Transverse colon (tissue), 4 donors: ENCODE data around the gene SPTBN4. TPM values are rescaled to one million over a fixed set of nuclear protein-coding genes. Genes with fewer than 3 reads are reported as not detected.

Source experiments
- DNase-seq: peaks from one replicate; pipeline ENCODE4 v3.0.0-alpha.2; 2019
- H3K27ac ChIP-seq, 4 donors: fragments of 200-600 bp; sonication (generic); 2 replicates each; pipeline ENCODE4 v1.5.1; 2016 to 2018; ENCODE audit warnings: inconsistent platforms in 4 of 4
- H3K27me3 ChIP-seq: fragments of 200-600 bp; sonication (generic); 2 replicates; pipeline ENCODE4 v1.5.1; 2017; ENCODE audit warnings: inconsistent platforms
- H3K36me3 ChIP-seq, 4 donors: fragments of 200-600 bp; sonication (generic); 2 replicates each; pipeline ENCODE4 v1.5.1; 2017 to 2019; ENCODE audit warnings: inconsistent platforms in 4 of 4
- H3K4me1 ChIP-seq, 4 donors: fragments of 200-600 bp; sonication (generic); 2 replicates each; pipeline ENCODE4 v1.5.1; 2017 to 2020; ENCODE audit warnings: inconsistent platforms in 4 of 4
- H3K4me3 ChIP-seq, 4 donors: fragments of 200-600 bp; sonication (generic); 1 replicate in 1 of 4; 2 replicates in 3 of 4; pipeline versions ENCODE4 v1.5.1 to v1.6.1; 2017 to 2019; ENCODE audit warnings: inconsistent platforms in 4 of 4
- H3K9me3 ChIP-seq, 2 donors: fragments of 200-600 bp; sonication (generic); 2 replicates each; pipeline ENCODE4 v1.5.1; 2017 to 2019; ENCODE audit warnings: inconsistent platforms in 2 of 2
- EP300 ChIP-seq: sonication (generic); formaldehyde crosslinking; IDR thresholded peaks from one replicate; pipeline ENCODE4 v1.6.1; 2017; ENCODE audit warnings: antibody characterized with exemption, low read depth
- POLR2A ChIP-seq: fragments of 450-650 bp; IDR thresholded peaks from one replicate; pipeline ENCODE4 v1.6.1; 2016; ENCODE audit warnings: antibody characterized with exemption, mild to moderate bottlenecking, moderate library complexity
- POLR2AphosphoS5 ChIP-seq, 3 donors: sonication (generic); formaldehyde crosslinking; IDR thresholded peaks; one replicate each; pipeline ENCODE4 v1.6.1; 2016; ENCODE audit warnings: antibody characterized with exemption in 3 of 3
- WGBS, 2 donors: methylation state at CpG; one replicate each; pipeline ENCODE4 v1.1.5; 2018; ENCODE audit warnings: low coverage in 1 of 2; 5-methylcytosine and 5-hydroxymethylcytosine counted together
- in situ Hi-C, 4 donors: fragments of 200-750 bp; cut with MboI; loops; one replicate each; pipeline versions ENCODE4 v1.15.0 to v1.15.1; 2017; ENCODE audit warnings: low sequenced_read_pairs in 3 of 4, low pct_ligation_motif_present in 1 of 4, low pct_unique_long_range_greater_than_20kb in 1 of 4
- intact Hi-C: fragments of 100-400 bp; cut with DNase I; formaldehyde crosslinking; loops from one replicate; pipeline ENCODE4 v1.15.1; 2023; ENCODE audit warnings: low total_unique reads
- total RNA-seq, 4 donors: library from RNA; depleted of rRNA; stranded (reverse); fragments of >200 nt; gene quantifications; one replicate each; pipeline ENCODE4 v1.1.0, GENCODE V29; 2016
- TF ChIP-seq, protein P1 (sequence below), 5 experiments: fragments of 200-600 bp in 3 of 5; fragments of 450-650 bp in 2 of 5; sonication (generic) in 3 of 5; IDR thresholded peaks; 1 replicate in 2 of 5; 2 replicates in 3 of 5; pipeline ENCODE4 v1.5.1; 2016 to 2017; ENCODE audit warnings: antibody characterized with exemption in 5 of 5, inconsistent platforms in 3 of 5, mild to moderate bottlenecking in 2 of 5, moderate library complexity in 1 of 5

The SPTBN4 gene
- total RNA-seq, 4 donors from 2014 or later: under 0.01 to 1.5 (median 0.99) TPM

DNA sequence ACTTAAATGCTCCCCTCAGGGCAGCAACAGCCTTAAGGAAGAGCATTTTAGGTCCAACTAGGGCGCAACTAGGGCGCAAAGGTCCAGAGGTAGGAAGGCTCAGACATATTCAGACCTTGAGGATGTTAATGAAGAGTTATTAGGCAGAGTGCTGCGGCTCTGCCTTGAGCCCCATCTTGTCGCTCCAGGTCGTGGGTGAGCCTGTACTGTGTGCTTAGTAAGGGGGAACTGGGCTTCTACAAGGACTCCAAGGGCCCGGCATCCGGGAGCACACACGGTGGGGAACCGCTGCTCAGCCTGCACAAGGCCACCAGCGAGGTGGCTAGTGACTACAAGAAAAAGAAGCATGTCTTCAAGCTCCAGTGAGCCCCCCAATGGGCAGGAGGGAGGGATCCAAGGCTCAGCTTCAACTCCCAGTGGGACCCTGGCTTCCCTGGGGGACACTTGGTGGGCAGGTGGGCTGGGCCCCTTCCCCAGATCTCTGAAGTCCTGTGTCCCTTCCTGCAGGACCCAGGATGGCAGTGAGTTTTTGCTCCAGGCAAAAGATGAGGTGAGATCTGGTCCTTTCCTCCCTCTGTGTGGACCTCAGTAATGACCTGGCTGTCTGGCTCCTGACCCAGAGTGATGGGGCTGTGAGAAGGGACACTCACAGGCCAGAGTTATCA lies 105.2 kb downstream of the SPTBN4 start:
- no peak for DNase-seq
- Histone ChIP-seq H3K36me3 (no peaks in the 10 kb centered on the region), H3K9me3 (no peaks in the 10 kb centered on the region), H3K27ac (no peak overlapping the region), H3K4me3 (no peak overlapping the region), H3K27me3 (peaks cover 22% of the 10 kb centered on the region), H3K4me1 (peaks cover 7 to 23% (median 15%) of the 10 kb centered on the region in 4 donors)
- in situ Hi-C loops: no loop called here
- no peak for TF ChIP-seq POLR2A
- TF ChIP-seq POLR2AphosphoS5 (IDR thresholded peaks at IDR 0.05): no peak
- TF ChIP-seq EP300: no peak
- TF ChIP-seq, protein P1, sequence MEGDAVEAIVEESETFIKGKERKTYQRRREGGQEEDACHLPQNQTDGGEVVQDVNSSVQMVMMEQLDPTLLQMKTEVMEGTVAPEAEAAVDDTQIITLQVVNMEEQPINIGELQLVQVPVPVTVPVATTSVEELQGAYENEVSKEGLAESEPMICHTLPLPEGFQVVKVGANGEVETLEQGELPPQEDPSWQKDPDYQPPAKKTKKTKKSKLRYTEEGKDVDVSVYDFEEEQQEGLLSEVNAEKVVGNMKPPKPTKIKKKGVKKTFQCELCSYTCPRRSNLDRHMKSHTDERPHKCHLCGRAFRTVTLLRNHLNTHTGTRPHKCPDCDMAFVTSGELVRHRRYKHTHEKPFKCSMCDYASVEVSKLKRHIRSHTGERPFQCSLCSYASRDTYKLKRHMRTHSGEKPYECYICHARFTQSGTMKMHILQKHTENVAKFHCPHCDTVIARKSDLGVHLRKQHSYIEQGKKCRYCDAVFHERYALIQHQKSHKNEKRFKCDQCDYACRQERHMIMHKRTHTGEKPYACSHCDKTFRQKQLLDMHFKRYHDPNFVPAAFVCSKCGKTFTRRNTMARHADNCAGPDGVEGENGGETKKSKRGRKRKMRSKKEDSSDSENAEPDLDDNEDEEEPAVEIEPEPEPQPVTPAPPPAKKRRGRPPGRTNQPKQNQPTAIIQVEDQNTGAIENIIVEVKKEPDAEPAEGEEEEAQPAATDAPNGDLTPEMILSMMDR (IDR thresholded peaks at IDR 0.05): no peak
- intact Hi-C loops: no loop called here
- 78 to 84% methylated on average over 3 to 9 of the region's 10 CpGs for WGBS, 2 donors

GRCh38 chr19:40575326-40575725 lies 108.5 kb downstream of the SPTBN4 start:
- no peak for DNase-seq
- WGBS, 2 donors: 82% methylated on average over 18 of the region's 18 CpGs; no CpG with 5 or more reads in 1 of the 2 donors
- Histone ChIP-seq H3K9me3 (no peaks in the 10 kb centered on the region), H3K27me3 (no peaks in the 10 kb centered on the region), H3K4me3 (no peak overlapping the region), H3K36me3 (peaks cover 0 to 3% (median 0%) of the 10 kb centered on the region in 4 donors), H3K27ac (no peak overlapping the region), H3K4me1 (peaks cover 0 to 21% (median 12%) of the 10 kb centered on the region in 4 donors)
- TF ChIP-seq POLR2AphosphoS5 (IDR thresholded peaks at IDR 0.05): no peak
- no peak for TF ChIP-seq EP300
- no peak for TF ChIP-seq POLR2A
- TF ChIP-seq, protein P1 (IDR thresholded peaks at IDR 0.05): no peak
- in situ Hi-C loops (loop anchor here in 1 of 4 donors (25.0 kb wide), 1 partner anchor 263 kb away; no protein-coding TSS in a partner anchor), intact Hi-C loops (no loop called here)

DNA sequence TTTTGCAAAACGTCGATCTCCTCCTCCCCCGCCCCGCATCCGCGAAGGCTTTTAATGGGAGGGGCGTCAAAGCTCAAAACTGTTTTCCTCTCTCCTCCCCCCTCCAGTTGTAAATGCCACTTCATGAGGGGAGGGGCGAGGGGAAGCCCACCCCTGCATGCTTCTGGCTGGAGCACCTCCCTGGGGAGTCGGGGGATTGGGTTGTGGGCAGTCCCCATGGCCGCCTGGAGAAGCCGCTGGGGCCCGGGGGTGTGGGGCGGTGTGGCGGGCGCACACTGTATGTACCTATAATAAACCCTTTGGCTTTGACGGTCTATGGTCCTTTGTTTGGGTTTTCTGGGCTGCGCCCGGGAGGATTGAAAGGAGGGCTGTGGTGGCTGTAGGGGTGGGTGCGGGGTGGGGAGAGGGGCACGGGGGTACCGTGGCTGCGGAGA lies 109.4 kb downstream of the SPTBN4 start:
- no peak for DNase-seq
- Histone ChIP-seq H3K27me3 (no peaks in the 10 kb centered on the region), H3K36me3 (peaks cover 0 to 8% (median 0%) of the 10 kb centered on the region in 4 donors), H3K27ac (peak overlapping the region; percentile 76 to 85 (median 80)), H3K4me3 (peak overlapping the region in 3 of 4 donors; percentile 63 to 74 (median 68)), H3K4me1 (peaks cover 0 to 21% (median 12%) of the 10 kb centered on the region in 4 donors), H3K9me3 (no peaks in the 10 kb centered on the region)
- in situ Hi-C loops: loop anchor here in 1 of 4 donors (25.0 kb wide), 1 partner anchor 264 kb away; no protein-coding TSS in a partner anchor
- TF ChIP-seq EP300: no peak
- no peak for TF ChIP-seq POLR2A
- TF ChIP-seq POLR2AphosphoS5 (IDR thresholded peaks at IDR 0.05): no peak
- TF ChIP-seq, protein P1 (IDR thresholded peaks at IDR 0.05): no peak
- intact Hi-C loops: no loop called here
- WGBS, 2 donors: 5% methylated on average over 22 of the region's 22 CpGs; no CpG with 5 or more reads in 1 of the 2 donors

DNA sequence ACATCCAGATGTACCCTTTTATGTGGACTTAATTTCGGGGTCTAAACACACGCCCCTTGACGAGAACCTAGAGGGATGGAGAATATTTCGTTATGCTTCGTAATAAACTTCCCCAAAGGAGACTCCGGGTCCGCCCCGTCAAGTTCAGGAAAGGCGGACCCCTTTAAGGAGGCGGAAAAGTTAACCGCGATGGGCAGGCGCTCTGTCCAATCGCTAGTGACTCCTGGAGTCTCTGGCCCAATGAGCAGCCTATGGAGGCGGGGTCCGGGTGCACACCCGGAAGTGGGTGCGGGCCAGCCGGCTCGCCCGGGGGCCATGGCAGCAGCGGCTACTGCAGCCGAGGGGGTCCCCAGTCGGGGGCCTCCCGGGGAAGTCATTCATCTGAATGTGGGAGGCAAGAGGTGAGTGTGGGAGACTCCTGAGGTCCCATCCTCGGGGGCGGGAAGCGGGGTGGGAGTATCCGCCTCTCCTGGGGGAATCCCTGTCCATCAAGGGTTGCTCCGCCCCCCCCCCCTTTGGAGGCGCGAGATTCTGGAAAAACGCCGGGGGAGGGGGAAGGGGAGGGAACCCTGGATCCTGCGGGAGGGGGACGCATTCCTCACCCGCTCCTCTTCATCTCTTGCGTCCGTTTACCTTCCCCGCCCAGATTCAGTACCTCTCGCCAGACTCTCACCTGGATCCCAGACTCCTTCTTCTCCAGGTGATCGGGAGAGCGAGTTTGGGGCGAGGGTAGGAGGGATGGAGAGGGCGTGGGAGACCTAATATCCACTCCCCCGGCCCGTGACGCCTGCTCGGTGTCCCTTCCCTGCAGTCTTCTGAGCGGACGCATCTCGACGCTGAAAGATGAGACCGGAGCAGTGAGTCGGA lies 110.0 kb downstream of the SPTBN4 start, which contains the start of gene SHKBP1:
Gene SHKBP1 (plus strand): TSS at position 289 of the 867 bp plus-strand sequence. CDS start 27 bp downstream, at position 316.
- peak within 1 kb of the TSS; percentile 76 to 85 (median 80) for H3K27ac ChIP-seq
- H3K4me1 ChIP-seq: peaks cover 0 to 21% (median 12%) of the 10 kb centered on the region in 4 donors
- H3K36me3 ChIP-seq: peaks cover 0 to 12% (median 0%) of the 10 kb centered on the region in 4 donors
- peak; percentile 96 for DNase-seq
- in situ Hi-C loops (loop anchor here in 1 of 4 donors (25.0 kb wide), 1 partner anchor 265 kb away; no protein-coding TSS in a partner anchor), intact Hi-C loops (no loop called here)
- peak in 2 of 3 donors; percentile 77 to 80 for TF ChIP-seq POLR2AphosphoS5 (IDR thresholded peaks at IDR 0.05)
- TF ChIP-seq EP300: no peak
- TF ChIP-seq, protein P1 (IDR thresholded peaks at IDR 0.05): no peak
- TF ChIP-seq POLR2A: peak; percentile 79
- no peaks in the 10 kb centered on the region for H3K27me3 ChIP-seq
- WGBS, 2 donors: 3% methylated on average over 45 of the region's 55 CpGs; no CpG with 5 or more reads in 1 of the 2 donors
- H3K4me3 ChIP-seq: peak within 1 kb of the TSS; percentile 53 to 74 (median 66)
- H3K9me3 ChIP-seq: no peaks in the 10 kb centered on the region
